Suppressor macrophage treated with lipopolysaccharide for 4 hours (primary cell): ENCODE results near the gene PDCD1LG2.
A peak's percentile ranks its signal among the peaks of the same experiment; 100 is the strongest.
"Not testable (repeated sequence)": the region's sequence is repeated elsewhere in the genome, so short reads cannot be mapped to it uniquely, and the experiment has no call there.

Experiments
- DNase-seq: peaks from one replicate; pipeline ENCODE4 v3.0.0-alpha.2; 2020

PDCD1LG2 gene

DNA sequence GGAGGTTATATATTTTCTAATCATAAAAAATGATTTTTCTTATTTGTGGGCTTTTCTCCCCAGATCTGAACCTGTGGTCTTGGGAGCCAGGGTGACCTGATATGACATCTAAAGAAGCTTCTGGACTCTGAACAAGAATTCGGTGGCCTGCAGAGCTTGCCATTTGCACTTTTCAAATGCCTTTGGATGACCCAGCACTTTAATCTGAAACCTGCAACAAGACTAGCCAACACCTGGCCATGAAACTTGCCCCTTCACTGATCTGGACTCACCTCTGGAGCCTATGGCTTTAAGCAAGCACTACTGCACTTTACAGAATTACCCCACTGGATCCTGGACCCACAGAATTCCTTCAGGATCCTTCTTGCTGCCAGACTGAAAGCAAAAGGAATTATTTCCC lies 59.6 kb downstream of the PDCD1LG2 start:
- DNase-seq: no peak

DNA sequence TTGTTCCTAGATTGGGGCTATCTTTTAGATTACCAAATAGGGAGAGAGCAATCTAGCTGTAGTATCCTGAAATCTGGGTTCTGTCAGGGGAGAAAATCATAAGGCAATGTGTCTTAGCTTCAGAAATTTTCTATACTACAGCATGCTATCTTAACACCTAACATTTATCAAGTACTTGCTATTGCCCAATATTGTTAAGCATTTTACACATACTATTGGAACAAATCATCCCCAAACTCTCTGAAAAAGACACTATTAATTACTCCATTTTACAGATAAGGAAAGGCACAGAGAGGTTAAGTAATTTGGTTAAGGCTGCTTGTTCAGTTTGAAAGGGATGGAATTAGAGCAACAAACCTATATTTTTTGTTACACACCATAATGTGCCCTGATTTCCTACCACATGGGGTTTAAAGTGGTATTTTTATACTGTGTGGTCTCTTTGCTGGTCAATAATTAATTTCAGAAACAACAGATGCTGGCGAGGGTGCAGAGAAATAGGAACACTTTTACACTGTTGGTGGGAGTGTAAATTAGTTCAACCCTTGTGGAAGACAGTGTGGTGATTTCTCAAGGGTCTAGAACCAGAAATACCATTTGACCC lies 61.4 kb downstream of the PDCD1LG2 start:
- no peak for DNase-seq

DNA sequence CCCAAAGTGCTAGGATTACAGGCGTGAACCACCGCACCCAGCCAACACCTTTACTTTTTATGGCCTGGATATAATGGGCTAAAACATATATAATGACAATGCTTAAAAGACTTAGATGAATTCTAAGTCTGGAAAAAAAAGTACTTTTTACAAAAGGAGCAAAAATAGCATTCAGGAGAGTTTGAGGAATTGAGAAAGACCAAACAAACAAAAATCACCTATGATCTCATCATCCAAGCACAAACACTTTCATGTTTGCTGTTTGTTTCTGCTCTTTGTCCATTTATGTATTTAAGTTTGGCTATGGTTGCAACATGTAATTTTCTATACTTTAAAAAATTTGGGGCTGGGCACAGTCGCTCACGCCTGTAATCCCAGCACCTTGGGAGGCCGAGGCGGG lies 63.8 kb downstream of the PDCD1LG2 start:
- no peak for DNase-seq

DNA sequence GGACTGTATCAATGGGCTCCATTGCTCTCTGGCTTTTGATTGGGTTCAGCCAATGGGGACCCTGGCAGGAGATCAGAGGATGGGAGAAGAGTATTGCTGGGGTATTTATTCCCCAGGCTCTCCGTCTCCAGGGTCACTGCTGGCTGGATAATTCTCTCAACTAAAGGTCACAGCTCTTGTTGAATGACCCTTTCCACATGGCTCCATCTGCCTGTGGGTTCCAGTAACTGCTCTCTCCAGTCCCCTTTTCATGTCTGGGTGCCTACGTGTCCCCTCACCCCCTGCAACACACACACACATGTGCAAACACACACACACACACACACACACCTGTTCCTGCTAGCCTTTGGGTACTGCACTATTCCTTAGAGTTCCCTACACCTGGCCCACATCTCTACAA lies 64.7 kb downstream of the PDCD1LG2 start:
- no peak for DNase-seq

DNA sequence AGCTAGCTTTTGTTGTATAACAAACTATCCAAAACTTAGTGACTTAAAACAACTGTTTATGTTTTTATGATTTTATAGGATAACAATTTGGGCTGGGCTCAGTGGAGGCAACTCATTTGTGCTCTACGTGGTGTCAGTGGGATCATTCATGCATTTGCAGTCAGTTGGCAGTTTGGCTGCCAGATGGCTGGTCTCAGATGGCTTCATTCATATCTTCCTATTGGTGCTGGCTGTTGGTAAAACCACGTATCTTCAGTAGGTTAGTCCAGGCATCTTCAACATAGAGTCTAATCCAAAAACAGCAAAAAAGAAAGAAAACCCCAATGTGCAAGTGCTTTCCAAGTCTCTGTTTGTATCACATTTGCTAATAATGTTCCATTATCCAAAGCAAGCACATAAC lies 66.9 kb downstream of the PDCD1LG2 start:
- no peak for DNase-seq

DNA sequence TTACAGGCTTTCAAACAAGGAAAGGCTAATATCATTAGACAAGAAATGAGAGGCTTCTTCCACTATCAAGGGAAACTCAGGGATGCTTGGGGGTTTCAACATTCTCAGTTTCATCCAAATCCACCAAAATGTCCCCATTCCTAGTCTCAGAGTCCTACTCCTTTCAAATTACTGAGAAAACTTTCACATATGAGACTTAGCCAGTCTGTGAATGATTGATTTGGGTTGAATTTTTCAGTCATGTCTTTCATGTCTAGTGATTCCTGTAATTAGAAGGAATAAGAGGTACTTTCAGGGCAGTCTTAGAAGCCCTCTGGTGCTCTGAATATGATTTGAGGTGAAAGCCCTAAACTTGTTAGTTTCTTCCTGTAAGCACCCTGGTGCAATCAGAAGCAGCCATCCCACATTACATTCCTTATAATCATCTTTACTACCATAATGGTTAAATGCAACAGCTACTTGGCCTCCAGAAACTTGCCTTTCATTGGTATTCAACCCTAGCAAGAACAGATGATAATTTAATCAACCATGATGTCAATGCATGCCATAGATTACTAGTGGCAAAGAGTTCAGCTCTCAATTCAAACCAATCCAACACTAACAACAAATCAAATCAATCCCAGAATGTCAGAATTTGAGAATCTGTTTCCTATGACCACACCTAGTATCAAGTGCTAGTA lies 67.8 kb downstream of the PDCD1LG2 start:
- no peak for DNase-seq

DNA sequence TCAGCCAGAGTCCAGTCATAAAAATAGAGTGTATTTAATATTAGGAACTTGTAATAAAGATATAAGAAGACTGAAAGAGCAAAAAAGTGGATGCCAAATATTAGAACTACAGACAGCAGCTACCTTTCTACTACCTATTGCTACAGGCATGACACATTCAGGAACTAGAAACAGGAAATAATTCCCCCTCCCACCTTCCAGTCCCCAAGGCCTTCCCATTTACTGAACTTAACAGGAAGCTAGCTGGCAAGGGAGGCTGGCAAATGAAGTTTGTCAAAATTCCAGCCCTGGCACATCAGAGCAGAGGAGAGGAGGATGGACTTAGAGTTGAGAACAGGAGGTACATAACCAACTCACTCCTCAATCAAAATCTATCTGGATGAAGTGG lies 68.4 kb downstream of the PDCD1LG2 start:
- DNase-seq: no peak

DNA sequence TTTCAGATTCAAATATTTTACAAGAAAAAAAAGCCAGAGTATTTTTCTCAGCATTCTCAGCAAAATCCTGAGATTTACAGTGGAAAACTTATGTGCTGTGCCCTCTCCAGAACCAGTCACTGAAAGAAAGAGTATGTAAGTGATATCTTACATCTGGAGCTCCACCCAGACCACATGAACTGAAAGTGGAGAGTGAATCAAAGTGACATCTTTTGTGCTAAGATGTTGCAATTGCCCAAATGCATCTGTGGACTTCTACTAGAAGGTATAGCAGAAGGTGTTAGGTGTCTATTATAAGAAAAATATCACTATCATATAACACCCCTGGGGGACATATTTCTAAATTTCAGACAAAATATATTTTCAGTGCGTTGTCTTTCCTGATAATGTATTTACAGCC lies 69.5 kb downstream of the PDCD1LG2 start:
- DNase-seq: no peak

DNA sequence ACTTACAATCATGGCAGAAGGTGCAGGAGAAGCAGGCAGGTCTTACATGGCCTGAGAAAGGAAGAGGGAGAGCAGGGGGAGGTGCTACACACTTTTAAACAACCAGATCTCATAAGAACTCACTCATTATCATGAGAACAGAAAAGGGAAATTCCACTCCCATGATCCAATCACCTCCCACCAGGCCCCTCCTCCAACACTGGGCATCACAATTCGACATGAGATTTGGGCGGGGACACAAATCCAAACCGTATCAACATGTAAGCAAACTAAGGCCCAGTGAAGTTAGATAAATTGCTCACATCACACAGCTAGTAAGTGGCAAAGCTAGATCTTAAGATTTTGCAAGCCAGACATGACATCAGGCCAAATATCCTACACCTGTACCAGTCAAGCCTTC lies 70.3 kb downstream of the PDCD1LG2 start:
- no peak for DNase-seq

DNA sequence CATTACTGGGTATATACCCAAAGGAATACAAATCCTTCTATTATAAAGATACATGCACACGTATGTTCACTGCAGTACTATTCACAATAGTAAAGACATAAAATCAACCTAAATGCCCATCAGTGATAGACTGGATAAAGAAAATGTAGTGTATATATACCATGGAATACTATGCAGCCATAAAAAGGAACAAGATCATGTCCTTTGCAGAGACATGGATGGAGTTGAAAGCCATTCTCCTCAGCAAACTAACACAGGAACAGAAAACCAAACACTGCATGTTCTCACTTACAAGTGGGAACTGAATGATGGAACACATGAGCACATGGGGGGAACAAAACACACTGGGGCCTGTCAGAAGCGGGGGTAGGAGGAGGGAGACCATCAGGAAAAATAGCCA lies 71.4 kb downstream of the PDCD1LG2 start:
- DNase-seq: not testable (repeated sequence)

DNA sequence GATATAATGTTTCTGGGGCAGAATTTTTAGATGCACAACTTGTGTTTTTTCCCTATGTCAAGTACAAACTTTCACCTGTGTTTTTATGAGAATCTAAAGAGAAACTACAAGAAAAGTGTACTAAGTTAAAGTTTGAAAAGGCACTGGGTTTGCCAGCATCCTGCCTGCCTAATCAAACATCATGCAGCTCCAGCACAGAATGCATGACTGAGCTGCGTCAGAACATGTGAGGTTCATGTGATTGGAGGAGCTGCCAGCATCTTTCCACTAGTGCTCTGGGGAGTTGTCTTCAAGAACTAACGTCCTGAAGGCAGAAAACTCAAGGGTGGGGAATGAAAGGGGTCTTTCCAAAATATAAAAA lies 72.5 kb downstream of the PDCD1LG2 start:
- no peak for DNase-seq

DNA sequence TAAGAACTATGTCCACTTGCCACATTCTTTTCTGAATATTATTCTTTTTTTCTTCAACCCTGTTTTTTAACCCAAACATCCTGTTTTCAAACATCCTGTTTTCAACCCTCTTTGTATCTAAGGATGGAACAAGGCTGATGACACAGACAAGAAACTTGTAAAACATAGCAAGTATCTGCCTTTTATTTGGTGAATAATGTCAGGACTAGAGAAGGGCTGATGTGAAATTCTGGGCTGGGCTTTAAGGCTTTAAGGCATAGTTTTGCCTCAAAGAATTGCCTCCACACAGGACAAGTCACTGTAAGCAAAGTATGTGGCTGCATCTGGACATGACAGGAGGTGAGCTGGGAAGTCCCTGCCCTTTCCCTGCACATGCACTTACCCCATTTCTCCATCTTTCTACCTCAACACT lies 76.1 kb downstream of the PDCD1LG2 start:
- peak; percentile 35 for DNase-seq

DNA sequence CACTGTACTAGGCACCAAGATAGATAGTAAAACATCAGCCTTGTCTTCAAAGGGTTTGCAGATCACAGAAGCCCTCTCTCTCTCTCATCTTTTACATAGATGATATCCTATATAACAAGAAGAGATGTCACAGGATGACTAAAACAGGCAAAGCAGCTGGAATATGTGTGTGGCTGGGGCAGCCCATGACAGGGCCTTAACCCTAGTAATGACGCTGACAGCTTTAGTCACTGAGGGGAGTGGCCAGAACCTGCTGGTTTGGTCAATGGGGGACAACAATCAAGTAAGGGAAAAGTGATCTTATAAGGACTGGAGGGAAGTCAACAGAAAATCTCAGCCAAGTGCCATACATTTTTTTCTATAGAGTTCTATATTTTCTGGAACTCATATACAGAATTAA lies 76.7 kb downstream of the PDCD1LG2 start:
- peak; percentile 67 for DNase-seq

DNA sequence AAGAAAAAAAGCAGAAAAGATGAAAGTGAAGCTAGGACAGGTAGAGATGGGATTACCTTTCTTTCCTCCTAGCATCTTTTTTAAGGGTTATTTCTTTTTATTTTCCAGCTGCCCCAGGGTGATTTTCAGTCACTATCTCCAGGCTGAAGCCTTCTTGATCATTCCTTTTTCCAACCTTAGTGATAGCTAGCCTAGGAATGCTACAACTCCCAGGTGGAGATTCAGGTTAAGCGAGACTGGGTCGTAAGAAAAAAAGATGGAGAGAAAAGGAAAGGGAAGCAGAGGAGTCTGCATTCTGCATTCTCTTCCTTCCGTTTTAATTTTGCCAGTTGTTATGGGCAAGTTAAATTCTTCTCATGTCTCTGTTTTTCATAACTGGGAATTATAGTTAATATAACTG lies 81.9 kb downstream of the PDCD1LG2 start:
- DNase-seq: no peak

DNA sequence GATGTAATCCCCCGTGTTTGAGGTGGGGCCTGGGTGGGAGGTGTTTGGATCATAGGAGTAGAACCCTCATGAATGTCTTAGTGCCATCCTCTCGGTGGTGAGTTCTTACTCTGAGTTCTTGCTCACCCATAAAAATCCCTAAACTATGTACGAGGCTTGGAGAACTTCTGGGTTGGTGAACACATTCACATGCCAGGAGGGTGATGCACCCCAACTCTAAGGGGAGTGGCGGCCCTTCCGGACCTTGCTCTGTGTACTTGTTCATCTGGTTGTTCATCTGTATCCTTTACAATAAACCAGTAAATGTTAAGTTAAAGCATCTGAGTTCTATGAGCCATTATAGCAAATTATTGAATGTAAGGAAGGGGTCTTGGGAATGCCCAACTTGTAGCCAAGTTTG lies 82.6 kb downstream of the PDCD1LG2 start:
- DNase-seq: no peak

DNA sequence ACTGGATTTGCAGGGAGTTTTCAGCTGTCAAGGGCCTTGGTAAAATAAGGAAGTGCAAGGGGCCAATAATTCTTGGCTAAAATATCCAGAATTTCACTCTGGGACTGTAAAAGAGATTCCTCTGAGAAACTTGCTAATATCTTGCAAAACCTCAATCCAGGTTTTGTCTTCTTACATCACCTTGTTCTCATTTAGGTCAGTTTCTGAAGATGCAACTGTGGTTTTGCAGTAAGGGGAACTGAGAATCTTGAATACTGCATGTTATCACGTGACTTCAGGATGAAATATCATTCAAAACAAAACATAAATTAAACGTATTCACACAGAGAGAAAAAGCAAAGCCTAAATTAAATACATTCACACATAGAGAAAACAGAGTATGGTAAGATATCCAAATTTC lies 83.6 kb downstream of the PDCD1LG2 start:
- peak; percentile 80 for DNase-seq

DNA sequence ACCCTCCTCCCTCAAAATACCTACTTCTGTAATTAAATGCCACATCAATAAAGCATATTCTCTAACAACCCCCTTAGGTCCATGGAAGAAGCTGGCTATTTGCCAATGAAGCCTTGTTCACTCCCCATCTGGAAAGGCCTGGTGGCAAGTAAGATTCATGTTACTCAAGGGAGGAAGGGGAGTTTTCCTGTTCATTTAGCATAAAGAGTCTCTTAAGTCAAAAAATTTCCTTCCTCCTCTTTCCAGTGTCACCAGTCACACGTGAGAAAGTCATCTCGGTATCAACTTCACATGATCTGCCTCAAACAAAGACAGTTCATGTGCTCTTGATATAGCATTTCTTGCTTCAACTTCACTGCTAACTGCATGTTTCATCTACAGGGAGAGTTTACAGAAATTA lies 85.8 kb downstream of the PDCD1LG2 start:
- DNase-seq: peak; percentile 67

DNA sequence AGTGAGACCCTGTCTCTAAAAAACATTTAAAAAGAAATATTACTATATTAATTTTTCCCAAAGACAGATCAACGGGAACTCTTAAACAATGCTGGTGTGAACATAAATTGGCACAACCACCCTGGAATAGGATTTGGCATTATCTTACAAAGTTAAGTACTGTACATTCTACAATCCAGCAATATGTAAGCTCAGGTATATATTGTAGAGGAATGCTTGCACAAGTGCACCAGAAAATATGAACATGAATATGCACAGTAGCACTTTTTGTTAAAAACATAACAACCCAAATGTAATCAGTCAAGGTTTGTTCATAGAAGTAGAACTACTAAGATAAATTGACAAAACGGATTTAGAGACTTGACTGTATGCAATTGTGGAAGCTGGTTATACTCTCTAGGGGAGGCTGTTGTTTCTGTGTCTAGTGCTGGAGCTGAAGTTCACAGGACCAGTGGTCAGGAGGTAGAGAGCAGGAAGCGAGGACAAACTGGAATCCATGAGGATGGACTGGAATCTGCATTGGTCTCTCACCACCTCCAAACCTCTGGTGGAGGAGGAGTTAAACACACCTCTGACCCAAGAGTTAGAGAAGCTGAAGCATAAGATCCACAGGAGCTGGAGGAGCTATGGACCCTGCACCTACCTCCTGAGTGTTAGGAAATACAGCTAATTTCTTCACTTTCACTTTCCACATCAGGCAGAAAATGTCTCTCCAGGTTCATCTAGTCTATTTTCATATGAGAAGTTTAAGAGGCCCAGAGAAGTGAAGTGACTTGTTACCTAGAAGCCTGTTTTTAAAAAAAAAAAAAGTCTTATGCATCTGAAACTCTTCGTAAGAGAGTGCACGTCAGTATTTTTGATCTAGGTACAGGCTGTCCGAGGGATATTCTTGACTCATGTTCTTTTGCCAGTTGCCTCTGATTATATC lies 98.2 kb downstream of the PDCD1LG2 start:
- no peak for DNase-seq

DNA sequence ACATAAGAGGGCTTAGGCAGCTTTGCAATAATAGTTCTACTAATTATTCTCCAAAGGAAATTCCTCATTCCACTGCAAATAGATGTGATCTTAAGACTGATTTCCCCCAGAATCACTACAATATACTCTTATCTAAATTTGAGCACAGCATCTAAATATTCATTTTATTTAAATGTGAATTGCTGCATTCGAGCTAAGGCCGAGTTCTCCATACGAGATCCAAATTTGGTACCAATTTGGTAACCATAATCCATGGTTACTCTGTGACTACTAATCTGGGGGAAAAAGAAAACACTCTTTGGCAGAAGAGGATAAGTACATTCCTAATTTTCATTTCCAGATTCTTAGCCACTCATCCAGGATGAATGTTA lies 98.9 kb downstream of the PDCD1LG2 start:
- no peak for DNase-seq

DNA sequence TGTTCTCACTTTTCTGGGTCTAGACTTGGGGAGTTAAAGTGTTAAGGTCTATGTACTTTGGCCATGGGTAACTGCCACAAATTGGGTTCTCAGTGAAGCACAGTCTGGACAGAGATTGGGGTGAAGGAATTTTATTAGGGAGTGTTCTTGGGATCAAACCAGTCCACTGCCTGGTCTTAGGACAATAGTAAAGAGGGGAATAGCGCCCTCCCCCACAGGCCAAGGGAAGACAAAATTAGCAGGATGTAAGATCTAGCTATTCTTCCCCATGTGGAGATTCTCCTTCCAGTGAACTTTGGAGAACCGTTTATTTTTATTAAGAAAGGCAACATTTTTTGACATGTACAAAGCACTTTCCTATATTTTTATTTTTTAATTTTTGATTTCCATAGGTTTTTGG lies 100.2 kb downstream of the PDCD1LG2 start:
- DNase-seq: no peak

DNA sequence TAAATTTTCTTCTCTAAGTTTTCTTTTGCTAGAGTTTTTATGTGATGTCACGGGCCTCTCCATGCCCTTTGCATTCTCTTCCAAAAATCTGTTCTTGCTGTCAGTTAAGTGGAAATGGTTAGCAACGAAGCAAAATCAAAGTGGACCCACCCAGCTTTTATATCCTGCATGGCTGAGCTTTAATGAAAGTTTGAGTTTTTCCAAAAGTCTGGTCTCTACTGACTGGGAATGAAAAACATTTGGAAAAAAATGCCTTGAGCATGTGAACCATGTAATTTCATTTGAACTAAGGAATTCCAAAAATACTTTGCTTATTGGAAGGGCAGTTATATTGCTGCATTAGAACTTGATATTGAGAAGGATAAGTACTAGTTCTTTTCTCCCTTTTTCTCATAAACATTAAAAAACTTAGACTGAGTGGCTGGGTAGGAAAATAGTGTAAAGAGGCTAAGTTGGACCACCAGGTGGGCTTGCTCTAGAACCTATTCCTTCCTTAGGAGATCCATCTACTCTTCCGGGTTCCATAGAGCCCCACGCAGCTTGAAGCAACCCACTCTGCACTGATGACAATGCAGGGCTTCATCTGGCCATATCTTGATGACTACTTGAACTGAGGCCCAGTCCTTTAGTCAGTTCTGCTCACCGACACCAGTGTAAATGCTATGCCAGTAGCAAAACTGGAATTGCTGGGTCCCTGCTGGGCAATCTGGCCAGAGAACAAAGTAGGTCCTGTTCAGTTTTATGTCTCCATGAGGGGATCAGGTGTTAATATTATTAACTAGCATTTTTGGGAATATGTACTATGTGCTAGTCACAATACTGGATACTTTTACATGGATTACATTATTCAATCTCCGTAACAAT lies 101.2 kb downstream of the PDCD1LG2 start:
- DNase-seq: no peak

DNA sequence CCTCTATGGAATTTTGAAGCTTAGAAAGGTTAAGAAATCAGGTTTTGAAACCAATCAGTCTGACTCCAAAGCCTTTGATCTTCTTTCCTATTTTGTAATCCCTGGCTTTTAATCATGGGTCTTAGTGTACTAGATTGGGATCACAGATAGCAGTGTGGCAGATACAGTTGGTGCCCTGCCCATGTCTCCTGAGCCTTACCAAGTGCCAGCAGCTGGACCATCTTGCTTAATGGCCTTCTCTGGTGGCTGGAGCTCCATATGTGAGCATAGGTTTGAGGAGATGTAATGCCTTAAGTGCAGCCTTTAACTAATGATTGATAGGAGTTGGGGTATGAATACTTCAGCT lies 101.8 kb downstream of the PDCD1LG2 start:
- DNase-seq: no peak

DNA sequence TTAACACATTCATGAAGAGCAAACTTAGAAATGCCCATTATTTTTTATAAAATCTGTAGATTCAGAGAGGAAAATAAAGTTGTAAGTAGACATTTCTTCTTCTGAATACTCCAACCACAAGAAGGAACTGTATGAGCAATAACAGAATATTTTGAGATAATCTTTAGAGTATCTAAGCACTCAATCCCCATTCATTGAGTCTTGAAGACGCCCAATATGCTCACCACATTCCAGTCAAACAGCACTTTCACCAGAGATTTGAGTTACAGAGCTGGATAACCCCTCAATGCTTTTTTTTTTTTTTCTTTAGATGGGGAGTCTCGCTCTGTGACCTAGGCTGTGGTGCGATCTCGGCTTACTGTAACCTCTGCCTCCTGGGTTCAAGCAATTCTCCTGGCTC lies 103.9 kb downstream of the PDCD1LG2 start:
- DNase-seq: no peak
